ENCODE measurements around the gene DGCR8.

DNA sequence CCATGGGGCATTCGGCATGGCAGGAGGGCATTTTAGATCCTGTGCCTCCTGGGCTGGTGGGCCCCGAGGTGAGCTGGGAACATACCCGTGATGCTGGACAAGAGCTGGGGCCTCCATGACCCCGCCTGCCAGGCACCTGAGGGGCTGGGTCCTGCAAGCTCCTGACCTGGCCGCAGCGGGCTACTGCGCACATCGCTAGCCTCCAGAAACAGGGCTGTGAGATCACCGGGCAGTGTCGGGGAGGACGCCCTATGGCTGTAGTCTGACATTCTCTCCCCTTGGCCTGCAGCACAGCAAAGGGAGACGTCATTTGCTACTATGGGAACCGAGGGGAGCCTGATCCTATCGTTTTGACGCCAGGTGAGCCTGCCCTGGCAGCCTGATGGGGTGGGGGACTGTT is 24.4 kb upstream of the DGCR8 start:
- TF ChIP-seq, protein P1, sequence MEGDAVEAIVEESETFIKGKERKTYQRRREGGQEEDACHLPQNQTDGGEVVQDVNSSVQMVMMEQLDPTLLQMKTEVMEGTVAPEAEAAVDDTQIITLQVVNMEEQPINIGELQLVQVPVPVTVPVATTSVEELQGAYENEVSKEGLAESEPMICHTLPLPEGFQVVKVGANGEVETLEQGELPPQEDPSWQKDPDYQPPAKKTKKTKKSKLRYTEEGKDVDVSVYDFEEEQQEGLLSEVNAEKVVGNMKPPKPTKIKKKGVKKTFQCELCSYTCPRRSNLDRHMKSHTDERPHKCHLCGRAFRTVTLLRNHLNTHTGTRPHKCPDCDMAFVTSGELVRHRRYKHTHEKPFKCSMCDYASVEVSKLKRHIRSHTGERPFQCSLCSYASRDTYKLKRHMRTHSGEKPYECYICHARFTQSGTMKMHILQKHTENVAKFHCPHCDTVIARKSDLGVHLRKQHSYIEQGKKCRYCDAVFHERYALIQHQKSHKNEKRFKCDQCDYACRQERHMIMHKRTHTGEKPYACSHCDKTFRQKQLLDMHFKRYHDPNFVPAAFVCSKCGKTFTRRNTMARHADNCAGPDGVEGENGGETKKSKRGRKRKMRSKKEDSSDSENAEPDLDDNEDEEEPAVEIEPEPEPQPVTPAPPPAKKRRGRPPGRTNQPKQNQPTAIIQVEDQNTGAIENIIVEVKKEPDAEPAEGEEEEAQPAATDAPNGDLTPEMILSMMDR (conservative IDR thresholded peaks at IDR 0.05) = no peak
- no peak for TF ChIP-seq EZH2 (IDR thresholded peaks at IDR 0.05; ENCODE audit: low read depth)

Data from PC-9 (cell line).